Ramos (cell line): ENCODE data around the gene SYNPR.
"Not testable (repeated sequence)": the region's sequence is repeated elsewhere in the genome, so short reads cannot be mapped to it uniquely, and the experiment has no call there.

Experiments
- in situ Hi-C: fragments of 300-500 bp; cut with MboI; formaldehyde crosslinking; loops from one replicate; pipeline ENCODE4 v1.14.3; 2022; ENCODE audit warnings: low sequenced_read_pairs; ENCODE audit not compliant: unreplicated experiment

SYNPR gene

DNA sequence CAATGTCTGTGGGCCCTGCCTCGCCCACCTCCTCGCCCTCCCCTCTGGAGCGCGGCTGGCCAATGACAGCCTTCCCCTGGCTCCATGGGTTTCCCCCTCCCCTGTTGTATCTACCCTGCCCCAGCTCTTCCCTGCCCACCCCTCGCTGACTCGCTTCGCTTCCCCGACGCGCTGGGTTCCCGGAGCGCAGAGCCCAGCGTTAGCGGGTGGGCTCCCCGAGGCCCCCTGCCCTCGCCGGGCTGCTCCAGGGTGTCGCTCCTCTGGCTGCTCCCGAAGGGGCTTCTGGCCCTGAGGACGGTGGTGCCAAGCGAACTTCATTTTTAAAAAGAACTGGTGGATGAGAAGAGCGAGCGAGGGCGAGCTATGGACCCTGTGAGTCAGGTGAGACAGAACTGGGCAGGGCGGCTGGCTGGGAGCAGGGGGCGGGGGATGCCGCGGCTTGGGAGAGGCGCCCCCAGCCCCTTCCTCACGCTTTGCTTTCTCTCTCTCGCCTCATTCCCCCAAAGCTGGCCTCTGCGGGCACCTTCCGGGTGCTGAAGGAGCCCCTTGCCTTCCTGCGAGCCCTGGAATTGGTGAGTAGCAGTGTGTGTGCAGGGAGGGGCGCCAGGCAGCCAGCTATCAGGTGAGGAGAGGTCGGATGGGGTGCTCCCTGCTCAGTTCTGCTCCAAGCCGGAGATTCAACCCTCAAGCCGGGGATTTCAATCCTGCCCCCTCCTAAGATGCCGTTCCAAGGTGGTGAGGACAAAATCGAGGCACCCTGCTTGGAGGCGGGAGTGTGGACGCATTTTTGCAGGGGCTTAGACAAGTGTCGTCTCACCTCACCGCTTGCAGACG, at the start of gene SYNPR:
SYNPR (plus strand) TSS at position 138 of the 834 bp plus-strand sequence.
- in situ Hi-C loops, result no loop called here

DNA sequence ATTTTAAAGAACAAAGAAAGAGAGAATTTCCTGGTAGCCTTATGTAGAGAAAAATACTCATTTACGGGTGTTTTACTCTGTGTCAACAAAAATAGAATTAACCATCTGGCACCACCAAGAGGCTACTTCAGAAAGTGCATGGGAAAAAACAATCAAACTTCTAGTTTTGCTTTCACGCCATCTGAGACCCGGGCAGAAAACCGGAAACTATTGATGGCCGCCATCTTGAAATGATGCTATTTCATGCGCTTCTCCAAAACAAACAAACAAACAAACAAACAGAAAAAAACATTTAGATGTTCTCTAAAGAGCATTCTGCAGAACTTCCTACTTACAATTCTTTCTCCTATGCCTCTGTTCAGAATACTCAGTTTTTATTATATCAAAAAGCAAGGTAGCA, 49.4 kb upstream of the SYNPR start:
- in situ Hi-C loops, result loop anchor here (25.0 kb wide), 2 partner anchors 891 to 1016 kb away; no protein-coding TSS in a partner anchor

DNA sequence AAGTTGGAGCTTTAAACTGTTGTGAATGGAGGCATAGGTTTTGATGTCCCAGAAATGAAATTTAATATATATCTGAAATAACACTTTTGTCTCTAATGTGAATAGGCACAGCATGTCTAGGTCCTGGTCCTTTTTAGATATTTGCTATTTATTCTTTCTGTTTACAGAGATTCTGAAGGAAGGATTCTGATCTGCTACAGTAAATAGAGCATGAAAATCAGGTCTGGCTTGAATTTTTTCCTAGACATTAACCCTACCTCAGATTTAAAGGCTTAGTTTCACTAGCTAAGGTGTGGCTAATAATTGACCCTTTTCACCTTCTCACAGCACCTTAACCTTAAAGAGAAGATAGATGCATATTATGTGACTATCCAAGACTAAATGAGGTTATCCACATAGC, 48.0 kb upstream of the SYNPR start:
- in situ Hi-C loops, result loop anchor here (25.0 kb wide), 2 partner anchors 893 to 1018 kb away; no protein-coding TSS in a partner anchor

DNA sequence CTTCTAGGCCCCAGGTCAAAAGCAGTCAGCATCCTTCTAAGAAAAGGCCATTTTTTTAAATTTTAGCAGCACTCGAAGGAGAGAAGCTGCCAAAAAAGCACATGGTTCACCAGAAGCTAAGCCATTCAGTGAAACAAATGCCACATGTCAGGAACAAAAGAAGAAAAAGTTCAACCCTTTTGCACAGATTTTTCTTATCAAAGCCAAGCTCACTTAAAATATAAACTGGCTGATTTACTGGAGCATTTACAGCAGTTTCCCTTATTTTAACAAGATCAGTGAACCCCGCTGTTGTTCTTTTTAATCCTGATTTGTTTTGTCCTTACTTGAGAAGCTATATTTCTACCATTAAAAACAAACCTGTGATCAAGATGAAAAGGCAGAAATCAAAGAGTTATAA, 46.5 kb upstream of the SYNPR start:
- in situ Hi-C loops, result loop anchor here (25.0 kb wide), 2 partner anchors 894 to 1019 kb away; no protein-coding TSS in a partner anchor

DNA sequence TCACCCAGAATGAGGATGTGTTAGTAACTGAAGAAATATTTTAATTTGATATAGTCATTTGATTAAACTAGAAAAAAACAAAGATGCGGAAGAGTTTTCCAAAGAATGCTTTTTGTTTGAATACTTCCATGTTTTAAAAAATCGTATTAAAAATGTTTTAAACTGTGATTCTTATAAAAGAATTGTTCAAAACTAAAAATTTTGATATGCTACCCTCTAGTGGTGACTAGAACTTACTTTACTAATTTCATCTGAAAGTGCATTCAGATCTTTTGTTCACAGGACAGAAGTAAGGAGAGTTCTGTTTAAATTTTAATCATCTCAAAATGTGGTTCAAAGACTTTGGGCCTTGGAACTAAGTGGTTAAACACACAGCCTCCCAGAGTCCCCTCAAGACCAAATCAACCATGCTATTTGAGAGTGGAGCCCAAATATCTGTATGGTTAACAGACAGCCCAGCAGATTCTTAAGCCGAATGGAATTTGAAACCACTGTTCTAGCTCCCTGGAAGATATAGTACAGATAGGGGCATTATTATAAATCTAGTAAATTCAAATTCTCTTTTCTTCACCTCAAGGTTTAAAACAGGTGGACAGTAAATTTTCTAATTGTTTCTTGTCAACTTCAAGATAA, 45.2 kb upstream of the SYNPR start:
- in situ Hi-C loops, result loop anchor here (25.0 kb wide), 2 partner anchors 896 to 1021 kb away; no protein-coding TSS in a partner anchor

DNA sequence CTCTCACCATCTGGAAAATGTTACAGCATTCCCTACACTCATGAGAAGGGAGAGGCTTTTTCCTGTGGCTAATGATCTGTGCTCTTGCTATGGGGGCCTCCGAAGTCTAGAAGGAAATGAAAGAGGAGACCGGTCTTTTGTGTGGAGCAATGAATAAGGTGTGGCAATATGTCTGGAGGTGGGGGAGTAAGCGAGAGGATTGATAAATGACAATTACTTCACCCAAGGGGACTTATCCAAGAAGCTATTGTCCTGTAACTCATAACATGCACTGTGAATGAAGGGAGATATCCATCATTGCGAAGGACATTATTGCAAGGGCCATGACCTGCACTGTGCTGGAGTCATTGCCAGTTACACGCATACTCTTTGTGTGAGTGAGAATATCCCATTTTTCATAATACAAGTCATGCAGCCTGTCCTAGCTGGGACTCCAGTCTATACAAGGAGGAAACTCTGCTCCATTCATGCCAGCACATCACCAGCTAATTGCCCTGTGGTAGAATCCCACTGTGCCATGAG, 37.7 kb upstream of the SYNPR start:
- in situ Hi-C loops, result loop anchor here (25.0 kb wide), 2 partner anchors 903 to 1028 kb away; no protein-coding TSS in a partner anchor

DNA sequence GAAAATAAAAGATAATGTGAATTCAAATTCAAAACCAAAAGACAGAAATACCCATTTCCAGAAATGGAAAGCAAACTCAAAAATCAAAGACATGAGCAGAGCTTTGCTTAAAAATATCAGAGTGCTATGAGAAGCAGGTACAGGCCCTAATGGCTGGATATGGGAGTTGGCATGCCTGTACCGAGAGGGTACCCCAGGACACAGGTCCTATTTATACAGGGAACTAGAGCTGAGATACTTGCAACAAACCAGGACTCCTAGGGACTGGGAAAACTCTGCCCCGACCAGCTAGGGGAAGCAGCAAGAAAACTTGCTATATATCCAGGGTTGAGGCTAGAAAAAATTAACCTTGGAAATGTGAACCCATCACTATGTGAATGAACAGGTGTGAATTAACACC, 36.0 kb upstream of the SYNPR start:
- in situ Hi-C loops, result loop anchor here (25.0 kb wide), 2 partner anchors 905 to 1030 kb away; no protein-coding TSS in a partner anchor

DNA sequence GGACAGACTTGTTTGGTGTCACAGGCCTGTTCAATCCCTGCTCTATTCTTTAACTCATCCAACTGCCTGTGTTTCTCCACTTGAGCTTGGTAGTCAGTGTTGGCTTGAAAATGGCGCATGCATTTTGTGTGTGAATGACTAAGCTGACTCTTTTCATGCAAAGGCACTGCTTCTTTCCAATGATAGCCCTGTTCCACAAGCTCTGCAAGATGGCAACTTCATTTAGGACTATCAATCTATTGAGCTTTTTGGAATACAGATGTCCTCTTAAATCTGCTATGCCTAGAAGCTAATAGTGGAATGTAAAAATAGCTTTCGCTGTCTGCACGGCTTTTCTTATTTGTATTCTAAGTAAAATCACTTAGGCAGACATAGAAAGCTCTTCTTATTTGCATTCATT, 33.6 kb upstream of the SYNPR start:
- in situ Hi-C loops, result loop anchor here (25.0 kb wide), 2 partner anchors 907 to 1032 kb away; no protein-coding TSS in a partner anchor

DNA sequence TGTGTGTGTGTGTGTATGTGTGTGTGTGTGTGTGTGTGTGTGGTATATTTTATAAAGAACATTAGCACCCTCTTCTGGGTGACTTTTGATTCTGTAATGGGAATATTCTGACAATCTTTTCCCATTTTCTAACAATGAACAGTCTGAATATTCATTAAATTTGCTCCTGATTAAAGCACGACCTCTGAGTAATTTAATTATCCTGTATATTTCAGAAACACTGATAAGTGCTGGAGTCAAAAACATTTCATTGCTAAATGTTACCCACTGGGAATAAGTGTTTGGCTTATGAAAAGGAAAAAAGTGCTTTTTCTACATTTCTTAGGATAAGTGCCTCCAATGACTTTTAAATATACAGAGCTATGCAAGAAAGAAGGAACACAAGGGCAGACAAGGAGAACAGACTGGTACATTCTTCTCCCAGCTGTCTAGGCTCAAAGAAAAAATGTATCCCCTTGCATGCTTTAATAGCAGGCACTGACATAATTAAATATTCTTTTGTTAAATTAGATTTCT, 32.3 kb upstream of the SYNPR start:
- in situ Hi-C loops, result loop anchor here (25.0 kb wide), 2 partner anchors 908 to 1033 kb away; no protein-coding TSS in a partner anchor

DNA sequence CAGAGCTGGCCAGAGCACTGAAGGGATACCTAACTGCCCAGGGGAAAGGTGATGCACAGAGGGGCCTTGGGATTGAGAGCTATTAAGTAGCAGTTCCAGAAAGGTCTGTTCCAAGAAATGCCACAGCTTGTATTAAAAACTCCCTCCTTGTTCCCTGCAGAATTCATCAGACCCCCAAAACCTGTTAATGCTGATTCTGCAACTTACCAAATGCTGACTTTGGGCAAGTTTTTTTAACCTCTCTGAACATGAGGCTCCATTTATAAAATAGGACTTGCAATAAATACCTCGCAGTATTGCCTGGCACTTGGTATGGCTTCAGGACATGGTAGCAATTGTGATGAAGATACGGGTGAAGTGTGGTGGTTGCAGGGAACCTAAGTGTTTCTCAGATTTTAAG, 30.1 kb upstream of the SYNPR start:
- in situ Hi-C loops, result loop anchor here (25.0 kb wide), 2 partner anchors 911 to 1036 kb away; no protein-coding TSS in a partner anchor

DNA sequence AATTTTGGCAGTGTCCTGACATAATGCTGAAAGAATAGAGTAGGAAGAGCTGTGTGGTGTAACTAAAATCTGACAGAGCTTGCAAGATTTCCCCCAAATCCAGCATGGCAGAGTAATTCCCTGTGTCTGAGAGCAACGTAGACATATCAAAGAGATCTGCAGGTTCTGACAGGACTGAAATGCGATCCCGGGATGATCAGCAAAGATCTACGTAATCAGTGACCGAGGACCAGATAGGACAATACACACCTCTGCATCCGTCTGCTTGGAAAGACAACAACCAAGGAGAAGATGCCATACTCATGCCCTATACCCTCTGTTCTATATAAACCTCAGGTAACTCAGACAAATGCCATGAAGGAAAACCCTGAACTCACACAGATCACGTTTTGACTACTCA, 26.6 kb upstream of the SYNPR start:
- in situ Hi-C loops, result no loop called here

DNA sequence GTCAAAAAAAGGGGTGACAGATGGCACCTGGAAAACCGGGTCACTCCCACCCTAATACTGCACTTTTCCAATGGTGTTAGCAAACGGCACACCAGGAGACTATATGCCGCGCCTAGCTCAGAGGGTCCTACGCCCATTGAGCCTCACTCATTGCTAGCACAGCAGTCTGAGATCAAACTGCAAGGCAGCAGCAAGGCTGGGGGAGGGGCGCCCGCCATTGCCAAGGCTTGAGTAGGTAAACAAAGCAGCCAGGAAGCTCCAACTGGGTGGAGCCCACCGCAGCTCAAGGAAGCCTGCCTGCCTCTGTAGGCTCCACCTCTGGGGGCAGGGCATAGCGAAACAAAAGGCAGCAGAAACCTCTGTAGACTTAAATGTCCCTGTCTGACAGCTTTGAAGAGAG, 22.3 kb upstream of the SYNPR start:
- in situ Hi-C loops, result not testable (repeated sequence)

DNA sequence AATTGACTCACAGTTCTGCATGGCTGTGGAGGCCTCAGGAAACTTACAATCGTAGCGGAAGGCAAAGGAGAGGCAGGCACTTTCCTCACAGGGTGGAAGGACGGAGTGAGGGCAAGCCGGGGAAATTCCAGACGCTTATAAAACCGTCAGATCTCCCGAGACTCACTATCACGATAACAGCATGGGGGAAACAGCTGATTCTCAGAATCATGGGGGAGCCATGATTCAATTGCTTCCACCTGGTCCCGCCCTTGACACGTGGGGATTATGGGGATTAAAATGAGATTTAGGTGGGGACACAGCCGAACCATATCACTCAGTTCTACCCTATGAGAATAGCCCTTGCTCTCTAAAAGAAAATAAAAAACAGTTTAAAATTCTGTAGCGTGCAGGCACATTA, 13.4 kb upstream of the SYNPR start:
- in situ Hi-C loops, result no loop called here

DNA sequence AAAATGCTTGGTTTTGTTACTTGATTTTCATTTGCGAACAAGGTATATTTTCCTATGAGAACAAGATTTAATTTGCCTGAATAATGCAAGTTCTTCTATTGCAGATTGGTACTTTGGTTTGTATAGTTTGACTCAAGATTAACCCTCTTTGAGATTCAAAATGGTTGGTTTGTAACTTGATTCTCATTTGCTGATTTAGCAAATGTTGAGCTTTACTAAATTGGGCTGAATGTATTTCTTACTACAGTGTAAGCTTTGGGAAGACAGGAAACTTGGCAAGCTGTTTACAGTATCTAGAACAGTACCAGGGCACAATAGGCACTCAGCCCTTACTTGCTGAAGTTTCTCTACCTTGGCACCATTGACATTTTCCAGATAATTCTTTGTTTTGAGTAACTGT, 3.7 kb upstream of the SYNPR start:
- in situ Hi-C loops, result no loop called here

DNA sequence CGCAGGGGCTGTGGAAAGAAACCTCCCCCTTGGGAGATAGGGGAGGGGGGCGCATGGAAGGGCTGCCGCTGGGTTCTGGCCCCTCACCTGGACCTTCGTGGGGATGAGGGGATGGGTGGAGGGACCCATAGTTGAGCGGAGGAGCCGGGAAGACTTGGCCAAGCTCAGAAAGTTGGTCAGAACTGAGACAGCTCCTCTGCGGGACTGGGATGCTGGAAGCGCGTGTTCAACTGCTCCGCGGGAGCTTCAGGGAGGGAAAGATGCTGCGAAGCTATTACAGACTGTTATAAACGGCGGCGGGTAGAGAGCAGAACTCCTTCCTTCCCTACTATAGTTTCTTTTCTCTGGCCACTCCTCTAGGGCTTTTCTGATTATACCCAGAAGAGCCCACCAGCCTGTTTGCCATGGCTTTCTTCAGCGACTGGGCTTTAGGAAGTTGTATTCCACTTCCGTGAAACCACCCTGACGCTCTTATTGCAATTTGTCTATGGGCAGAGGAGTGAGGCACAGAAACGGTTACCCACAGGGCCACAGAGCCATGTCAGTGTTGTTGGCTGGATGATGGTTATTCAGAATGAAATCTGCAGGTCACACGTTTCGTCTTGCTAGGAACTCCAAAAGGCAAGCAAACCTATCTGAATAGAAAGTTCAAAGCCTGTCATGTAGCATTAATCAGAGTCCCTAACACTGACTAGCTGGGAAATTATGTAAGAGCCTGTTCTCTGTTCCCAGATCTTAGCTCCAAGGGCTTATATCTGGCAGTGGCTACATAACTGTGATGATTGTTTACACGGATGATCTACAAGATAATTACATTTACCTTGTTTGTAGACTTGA, 1.1 kb downstream of the SYNPR start:
- in situ Hi-C loops, result no loop called here

DNA sequence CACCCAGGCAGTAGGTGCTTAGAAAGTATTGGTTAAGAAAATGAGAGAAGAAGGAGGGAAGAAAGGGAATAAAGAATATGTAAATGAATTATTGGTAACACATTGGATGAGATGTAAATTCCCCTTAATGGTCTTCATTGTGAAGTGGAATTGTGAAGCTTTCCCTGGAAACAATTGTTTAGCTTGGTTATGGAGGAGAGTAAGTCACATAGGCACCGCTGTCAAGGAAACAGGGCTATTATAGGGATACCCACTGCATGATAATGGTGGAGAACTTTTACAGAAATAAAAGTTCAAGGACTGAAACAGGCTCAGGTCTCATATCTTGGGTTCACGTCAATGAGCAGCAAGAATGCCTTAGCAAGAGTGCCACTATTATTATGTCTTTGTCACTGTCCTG, 9.5 kb downstream of the SYNPR start:
- in situ Hi-C loops, result no loop called here

DNA sequence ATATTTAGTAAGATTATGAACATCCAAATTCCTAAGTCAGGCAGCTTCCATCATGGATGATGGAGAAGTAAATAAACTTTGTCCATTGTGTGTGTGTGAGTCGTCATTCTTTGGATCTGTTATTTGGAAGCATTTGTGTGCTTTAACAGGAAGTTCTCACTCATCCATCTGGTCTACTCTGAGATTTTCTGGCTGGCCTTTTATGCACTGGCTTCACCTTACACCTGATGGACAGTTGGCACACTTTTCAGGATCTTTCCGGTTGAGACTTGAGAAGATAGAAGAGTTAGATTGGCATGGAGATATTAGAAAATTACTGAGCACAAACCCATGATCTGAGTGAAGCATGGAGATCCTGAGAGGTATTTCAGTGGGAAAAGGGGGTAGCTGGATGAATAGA, 12.6 kb downstream of the SYNPR start:
- in situ Hi-C loops, result no loop called here

DNA sequence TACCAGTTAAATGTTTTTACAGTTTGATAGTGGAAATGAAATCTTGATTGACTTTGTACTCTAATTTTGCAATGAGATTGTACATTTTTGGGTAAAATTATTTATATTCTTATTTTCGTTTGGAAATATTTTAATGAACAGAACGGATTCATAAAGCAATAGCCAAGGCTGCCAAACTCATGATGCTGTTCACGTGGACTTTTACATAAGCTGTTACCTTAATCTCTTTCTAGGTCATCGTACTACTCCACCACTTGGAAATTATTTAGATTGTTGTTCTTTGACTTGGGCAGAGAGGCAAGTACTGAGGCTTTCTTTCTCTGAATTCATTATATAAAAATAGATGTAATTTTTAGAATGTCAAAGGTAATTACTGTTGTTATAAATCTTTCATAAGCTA, 16.2 kb downstream of the SYNPR start:
- in situ Hi-C loops, result no loop called here

DNA sequence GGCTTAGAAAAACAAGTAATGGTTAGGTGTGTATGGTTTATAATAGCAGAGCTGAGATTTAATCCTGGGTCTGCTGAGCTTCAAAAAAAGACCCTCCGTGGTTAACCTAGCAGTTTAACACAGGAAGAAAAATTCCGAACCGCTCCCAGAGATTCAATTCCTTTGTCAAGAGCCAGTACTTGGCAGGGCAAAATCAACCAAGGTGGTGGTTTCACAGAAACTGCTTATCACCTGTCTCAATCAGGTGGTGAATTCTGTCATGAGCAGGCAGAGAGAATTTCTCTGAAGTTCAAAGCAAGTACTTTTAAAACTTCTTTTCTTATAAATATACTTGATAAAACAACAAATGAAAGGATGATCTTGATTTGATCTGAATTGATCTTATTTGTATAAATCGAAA, 17.2 kb downstream of the SYNPR start:
- in situ Hi-C loops, result no loop called here

DNA sequence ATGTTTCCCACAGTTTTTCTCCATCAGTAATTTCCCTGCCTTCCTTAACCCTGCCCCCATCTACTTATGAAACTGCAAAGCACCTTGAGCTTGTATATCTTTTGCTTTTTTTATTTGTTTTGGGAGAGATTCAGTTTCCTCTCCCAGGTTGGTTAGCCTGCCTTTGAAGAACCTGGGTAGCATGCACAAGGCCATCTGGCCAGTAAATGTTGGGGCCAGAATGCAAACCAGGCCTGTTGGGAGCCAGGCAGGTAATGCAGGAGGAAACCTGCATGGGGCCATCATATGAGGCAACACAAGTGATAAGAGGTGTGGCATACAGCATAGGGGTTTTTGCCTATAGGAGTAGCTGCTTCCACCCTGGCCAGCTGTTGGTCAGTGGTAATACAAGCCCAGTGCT, 17.7 kb downstream of the SYNPR start:
- in situ Hi-C loops, result no loop called here
